ENCODE data around the gene DLG1.

DNA sequence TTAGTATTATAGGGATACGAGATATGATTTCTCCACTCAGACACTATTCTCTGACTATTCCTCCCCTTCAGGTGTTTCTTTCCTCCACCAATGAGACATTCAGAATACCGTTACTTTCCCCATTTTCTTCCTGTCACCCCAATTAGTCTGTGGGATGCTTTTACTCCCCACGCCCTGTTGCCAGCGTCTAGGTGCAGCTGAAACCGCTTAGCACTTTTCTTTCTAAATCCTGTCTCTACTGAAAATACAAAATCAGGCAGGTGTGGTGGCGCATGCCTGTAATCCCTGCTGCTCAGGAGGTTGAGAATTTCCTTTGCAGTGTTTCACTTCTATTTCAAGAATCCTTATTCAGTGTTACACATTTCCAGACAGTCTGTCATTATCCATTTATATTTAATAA lies 49.6 kb upstream of the DLG1 start:
- TF ChIP-seq, protein P1, sequence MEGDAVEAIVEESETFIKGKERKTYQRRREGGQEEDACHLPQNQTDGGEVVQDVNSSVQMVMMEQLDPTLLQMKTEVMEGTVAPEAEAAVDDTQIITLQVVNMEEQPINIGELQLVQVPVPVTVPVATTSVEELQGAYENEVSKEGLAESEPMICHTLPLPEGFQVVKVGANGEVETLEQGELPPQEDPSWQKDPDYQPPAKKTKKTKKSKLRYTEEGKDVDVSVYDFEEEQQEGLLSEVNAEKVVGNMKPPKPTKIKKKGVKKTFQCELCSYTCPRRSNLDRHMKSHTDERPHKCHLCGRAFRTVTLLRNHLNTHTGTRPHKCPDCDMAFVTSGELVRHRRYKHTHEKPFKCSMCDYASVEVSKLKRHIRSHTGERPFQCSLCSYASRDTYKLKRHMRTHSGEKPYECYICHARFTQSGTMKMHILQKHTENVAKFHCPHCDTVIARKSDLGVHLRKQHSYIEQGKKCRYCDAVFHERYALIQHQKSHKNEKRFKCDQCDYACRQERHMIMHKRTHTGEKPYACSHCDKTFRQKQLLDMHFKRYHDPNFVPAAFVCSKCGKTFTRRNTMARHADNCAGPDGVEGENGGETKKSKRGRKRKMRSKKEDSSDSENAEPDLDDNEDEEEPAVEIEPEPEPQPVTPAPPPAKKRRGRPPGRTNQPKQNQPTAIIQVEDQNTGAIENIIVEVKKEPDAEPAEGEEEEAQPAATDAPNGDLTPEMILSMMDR (IDR thresholded peaks at IDR 0.05), result no peak
- TF ChIP-seq POLR2A (IDR thresholded peaks at IDR 0.05), result no peak
